ENCODE data around the gene KCTD14. TPM values are rescaled to one million over a fixed set of nuclear protein-coding genes. Genes with fewer than 3 reads are reported as not detected.

KCTD14 gene
- total and polyA plus RNA-seq, 9 of the 15 experiments (the other 6 are each of a cell fraction or from before 2014, with no cell fraction given), result 0.04 to 0.30 (median 0.11) TPM; not detected in 2

GRCh38 chr11:78045851-78046485 is 22.9 kb upstream of the KCTD14 start (continued):
- TF ChIP-seq YY1 (IDR thresholded peaks at IDR 0.05; ENCODE audit: borderline replicate concordance in 1 of 3, control insufficient read depth in 1 of 3, extremely low read depth in 1 of 3, insufficient read depth in 3 of 3, insufficient read length in 1 of 3, insufficient replicate concordance in 2 of 3, low read depth in 1 of 3, low read length in 2 of 3) (peak in 2 of 3 experiments; percentile 48 to 50), MYC (IDR thresholded peaks at IDR 0.05; ENCODE audit: low read depth, low read length) (peak; percentile 75), MYC (CRISPR knock-in tag; IDR thresholded peaks at IDR 0.05; ENCODE audit: borderline replicate concordance, low read depth) (no peak)

- H3K9ac ChIP-seq (ENCODE audit: insufficient read depth in 1 of 2, low read depth in 2 of 2, low read length in 2 of 2), result no peak overlapping the region
- TF ChIP-seq RBM39 (optimal IDR thresholded peaks at IDR 0.05; ENCODE audit: low read depth, low read length) (no peak), TAL1 (IDR thresholded peaks at IDR 0.05) (no peak), ZNF644 (tag; IDR thresholded peaks at IDR 0.05; ENCODE audit: low read depth) (no peak), NCOA1 (IDR thresholded peaks at IDR 0.05; ENCODE audit: low read depth) (no peak), FOXK1 (CRISPR knock-in tag; IDR thresholded peaks at IDR 0.05; ENCODE audit: borderline replicate concordance) (no peak), AFF4 (CRISPR knock-in tag; IDR thresholded peaks at IDR 0.05) (no peak), CCNT2 (IDR thresholded peaks at IDR 0.05; ENCODE audit: borderline replicate concordance, extremely low read depth, insufficient read length, low read depth, low read length) (no peak), ZNF398 (CRISPR knock-in tag; IDR thresholded peaks at IDR 0.05) (no peak), CBX3 (IDR thresholded peaks at IDR 0.05; ENCODE audit: borderline replicate concordance in 1 of 2, low read length in 2 of 2) (no peak), KHSRP (IDR thresholded peaks at IDR 0.05) (no peak)
Observed at GRCh38 chr11:78044706-78045105, 21.6 kb upstream of the KCTD14 start.

More at GRCh38 chr11:78044706-78045105, 21.6 kb upstream of the KCTD14 start:
- no peaks in the 10 kb centered on the region for H3K9me1 ChIP-seq (ENCODE audit: control insufficient read depth, insufficient read depth, low read length)
- no peaks in the 10 kb centered on the region for H3K36me3 ChIP-seq (ENCODE audit: control insufficient read depth, insufficient read depth, low read length)
- WGBS (ENCODE audit: insufficient coverage, low coverage, missing lambda C conversion rate), result 60% methylated on average over 5 of the region's 5 CpGs
- no peaks in the 10 kb centered on the region; a peak in 1 of 5 replicates for H3K27me3 ChIP-seq (ENCODE audit: control insufficient read depth in 2 of 2, insufficient read depth in 2 of 2, low read length in 2 of 2)
- ATAC-seq, result no peak
- POLR2A ChIA-PET, result interaction anchor here (0.7 kb wide), 1 partner anchor 410 kb away, joined by 3 read pairs; no protein-coding TSS in a partner anchor
- peaks cover 28% of the 10 kb centered on the region in 2 experiments for H3K4me1 ChIP-seq (replicated peaks in 1 of 2; ENCODE audit: control insufficient read depth in 2 of 2, insufficient read depth in 2 of 2, low read length in 2 of 2)
- H2AFZ ChIP-seq (ENCODE audit: low read depth, low read length), result no peak overlapping the region
- CTCF ChIA-PET (ENCODE audit: low intra/inter-chr PET ratio), result no interaction called here
- H4K20me1 ChIP-seq (replicated peaks; ENCODE audit: control insufficient read depth, insufficient read depth, low read length), result no peaks in the 10 kb centered on the region
- no peak overlapping the region for H3K27ac ChIP-seq (ENCODE audit: extremely low read depth, low read depth, low read length)
- H3K9me3 ChIP-seq (replicated peaks; ENCODE audit: control insufficient read depth, insufficient read depth, low read depth, low read length), result no peaks in the 10 kb centered on the region
- BruUV-seq (replicated peaks), result no TSS peak
- FAIRE-seq, result no peak
- in situ Hi-C loops (cut with MboI), result no loop called here
- intact Hi-C loops (cut with micrococcal nuclease), result loop anchor here (5.0 to 10.0 kb wide), 3 partner anchors 42 to 390 kb away; partner anchors contain the start of genes AAMDC and RSF1
- no peaks in the 10 kb centered on the region for H3K79me2 ChIP-seq (ENCODE audit: control insufficient read depth, insufficient read depth, low read length)
- DNase-seq (ENCODE audit: extremely low read depth in 1 of 4, low spot score in 3 of 4), result no peak
- H3K4me2 ChIP-seq (ENCODE audit: insufficient read depth, low read length), result no peak overlapping the region
- H3K4me3 ChIP-seq, result no peak overlapping the region
